Activated naive CD4-positive, alpha-beta T cell treated with Interleukin-2 at 50 U/mL for 16 hours (primary cell): ENCODE data around the gene GGA1.

Source experiments
- DNase-seq: peaks from one replicate; pipeline ENCODE4 v3.0.0-alpha.2; 2020

The GGA1 gene

DNA sequence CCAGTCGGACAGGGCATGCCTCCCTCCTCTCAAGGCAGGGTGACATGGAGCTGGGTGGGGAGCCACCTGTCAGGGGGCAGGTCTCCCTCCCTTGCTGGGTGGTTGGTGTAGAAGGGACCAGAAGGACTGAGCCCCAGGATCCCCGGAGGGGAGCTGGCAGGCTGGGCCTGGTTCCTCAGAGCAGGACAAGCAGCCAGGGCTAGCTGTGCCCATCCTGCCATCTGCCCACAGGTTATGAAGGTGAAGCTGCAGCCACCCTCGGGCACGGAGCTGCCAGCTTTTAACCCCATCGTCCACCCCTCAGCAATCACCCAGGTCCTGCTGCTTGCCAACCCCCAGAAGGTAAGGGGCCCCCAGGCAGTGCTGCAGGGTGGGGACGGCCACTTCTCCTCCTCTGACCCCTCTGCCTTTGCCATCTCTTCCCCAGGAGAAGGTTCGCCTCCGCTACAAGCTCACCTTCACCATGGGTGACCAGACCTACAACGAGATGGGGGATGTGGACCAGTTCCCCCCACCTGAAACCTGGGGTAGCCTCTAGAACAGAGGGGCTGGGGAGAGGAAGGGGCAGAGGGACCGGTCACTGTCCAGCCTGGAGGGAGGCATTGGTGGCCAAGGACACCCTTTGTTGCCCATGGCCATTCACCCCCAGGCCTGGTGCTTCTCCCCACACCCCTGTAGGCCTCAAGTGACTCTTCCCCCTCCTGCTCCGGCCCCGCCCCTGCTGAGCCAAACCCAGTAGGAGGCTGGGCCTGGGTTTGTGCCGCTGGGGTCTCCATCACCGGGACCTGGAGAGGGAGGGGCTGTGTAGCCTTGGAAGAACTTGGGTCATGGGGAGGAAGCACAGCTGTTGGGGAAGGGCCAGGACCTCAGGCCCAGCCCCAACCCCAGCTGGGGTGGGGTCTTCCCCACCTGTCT, 23.8 kb downstream of the GGA1 start:
- DNase-seq, result peak; percentile 21

DNA sequence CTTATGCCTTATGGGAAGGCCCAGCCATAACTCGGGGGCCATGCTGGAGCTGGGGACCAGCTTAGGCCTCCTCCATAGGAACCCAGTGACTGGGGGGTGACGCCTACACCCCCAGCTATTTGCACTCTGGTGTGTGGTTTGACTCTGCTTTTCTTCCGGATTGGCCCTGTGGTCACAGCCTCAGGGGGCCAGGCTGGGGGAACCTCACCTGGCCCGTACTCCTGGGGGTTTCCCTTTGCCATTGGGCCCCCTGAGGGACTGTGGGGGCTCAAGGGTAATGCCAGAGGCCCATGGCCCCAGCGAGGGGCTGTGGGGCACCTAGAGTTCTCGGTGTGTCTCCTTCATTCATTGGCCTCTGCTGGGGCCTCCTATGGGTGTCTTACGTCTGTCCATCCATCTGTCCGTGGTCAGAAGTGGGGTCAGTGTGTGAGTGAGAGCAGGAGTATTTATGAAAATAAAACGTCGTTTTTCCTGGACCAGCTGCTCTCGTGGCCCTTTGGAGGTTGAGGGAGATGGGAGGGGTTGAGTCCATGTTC, 24.5 kb downstream of the GGA1 start:
- DNase-seq, result peak; percentile 55

DNA sequence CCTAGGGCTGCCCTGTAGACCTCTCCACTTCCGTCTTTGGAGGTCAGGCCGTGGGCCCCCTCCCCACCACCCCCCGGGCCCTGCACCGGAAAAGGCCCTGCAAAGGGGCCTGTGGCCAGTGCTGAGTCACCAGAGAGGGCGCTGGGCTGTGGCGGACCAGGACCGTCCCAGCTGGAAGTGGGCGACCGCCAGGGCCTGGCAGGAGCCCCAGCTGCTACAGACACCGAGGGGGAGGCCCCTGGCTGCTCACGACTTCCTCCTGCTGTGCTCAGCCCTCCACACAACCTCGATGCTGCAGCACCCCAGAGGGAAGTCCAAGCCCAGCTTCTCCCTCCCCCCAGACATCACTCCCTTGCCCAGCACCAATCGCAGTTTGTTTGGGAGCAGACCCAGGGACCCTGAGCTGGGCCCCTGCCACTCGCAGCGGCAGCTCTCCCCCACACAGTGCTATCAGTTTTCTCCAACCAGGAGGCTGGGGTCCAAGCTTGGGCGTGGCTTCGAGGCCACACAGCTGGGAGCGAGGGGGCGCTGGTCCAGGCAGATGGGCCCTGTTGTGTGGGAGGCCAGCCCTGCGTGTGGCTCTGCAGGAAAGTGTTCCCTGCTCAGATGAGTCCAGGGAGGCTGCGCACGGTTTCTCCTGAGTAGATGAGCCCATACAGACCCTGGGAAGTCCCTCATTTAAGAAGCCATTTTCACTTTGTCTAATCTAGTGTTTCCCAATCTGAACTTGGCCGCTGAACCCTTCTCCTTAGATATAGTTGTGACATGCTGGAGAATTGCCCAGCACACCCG, 25.2 kb downstream of the GGA1 start:
- DNase-seq, result peak; percentile 58

DNA sequence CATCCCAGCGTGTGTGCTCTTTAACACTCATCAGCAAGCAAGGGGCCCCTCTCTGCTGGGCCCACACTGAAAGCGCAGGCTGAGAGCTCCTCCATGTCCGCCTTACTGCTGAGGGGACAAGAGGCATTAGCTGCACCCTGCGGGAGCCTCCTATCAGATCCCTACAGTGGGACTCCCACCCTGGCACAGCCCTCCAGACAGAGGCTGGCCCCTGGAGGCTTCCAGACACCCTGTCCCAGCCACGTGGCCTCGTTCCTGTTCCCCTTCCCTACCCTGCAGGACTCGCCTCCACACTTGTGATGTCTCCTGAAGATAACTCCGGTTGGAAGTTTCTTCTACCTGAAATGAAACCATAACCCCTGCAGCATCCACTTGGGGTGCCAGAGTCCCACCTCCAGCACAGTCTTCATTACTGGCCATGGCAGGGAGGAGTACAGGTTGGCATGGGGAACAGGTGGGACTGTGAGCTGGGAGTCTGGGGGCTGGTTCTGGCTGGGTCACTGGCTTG, 25.8 kb downstream of the GGA1 start:
- DNase-seq, result peak; percentile 30

DNA sequence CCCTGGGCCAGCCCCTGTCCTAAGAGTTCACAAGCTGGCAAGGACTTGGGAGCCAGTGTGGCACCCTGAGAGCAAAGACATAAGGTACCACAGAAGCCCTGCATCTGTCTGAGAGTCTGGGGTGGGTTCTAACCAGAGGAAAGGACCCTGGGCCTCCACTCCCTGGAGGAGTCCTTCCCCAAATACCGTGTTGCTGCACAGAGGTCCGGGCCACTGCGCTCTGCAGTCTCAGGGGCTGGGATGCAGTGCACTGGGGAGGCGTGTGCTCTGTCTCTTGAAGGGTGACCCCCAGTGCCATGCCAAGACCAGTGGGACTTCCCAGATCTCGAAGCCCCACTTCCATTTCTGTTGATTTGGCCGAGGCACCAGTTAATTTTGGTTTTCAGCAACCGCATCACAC, 26.5 kb downstream of the GGA1 start:
- no peak for DNase-seq

DNA sequence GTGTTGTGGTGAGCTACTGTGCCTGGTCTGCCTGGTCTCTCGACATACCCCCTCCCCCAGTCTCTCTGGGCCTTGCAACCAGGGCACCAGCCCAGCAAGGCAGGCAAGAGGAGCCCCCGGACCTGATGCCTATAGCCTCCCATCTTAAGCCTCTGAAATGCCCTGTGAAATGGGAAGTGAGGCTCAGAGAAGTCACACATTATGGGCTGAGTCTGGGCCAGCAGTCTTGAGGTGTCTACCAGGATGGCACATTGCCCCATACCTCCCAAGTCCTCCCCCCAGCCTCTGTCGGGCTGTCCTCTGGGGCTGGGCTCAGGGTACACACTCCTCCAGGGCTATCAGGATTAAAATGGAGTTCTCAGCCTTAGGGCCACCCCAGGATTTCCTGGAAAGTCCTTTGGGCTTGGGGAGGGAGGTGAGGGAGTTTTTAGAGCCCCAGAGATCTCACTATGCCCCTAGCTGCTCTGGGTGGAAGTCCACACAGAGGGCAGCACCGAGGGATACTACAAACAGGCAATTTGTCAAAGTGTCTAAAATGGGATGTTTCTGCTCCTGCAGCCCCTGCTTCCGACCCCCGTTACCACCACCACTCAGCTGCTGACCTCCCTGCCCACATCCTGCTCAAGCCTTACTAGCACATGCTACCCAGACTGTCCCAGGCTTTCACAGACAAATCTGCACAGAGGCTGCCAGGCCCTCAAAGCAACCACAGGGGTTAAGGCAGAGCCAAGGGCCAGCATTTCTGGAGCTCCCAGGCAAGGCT, 27.7 kb downstream of the GGA1 start:
- no peak for DNase-seq

DNA sequence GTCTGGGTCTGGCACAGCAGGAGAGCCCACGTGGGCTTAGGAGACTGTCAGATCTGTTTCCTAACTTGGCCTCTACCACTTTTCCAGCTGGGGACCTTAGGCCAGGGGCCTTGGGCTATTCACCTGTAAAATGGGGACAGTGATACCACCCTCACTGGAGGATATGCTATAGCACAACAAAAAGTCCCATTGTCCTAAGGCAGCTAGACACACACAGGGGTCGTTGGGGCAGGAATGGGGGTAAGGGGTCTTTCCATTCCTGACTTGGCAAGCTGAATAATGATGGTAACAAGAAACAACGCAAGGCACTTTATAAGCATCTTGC, 28.3 kb downstream of the GGA1 start:
- DNase-seq, result no peak

DNA sequence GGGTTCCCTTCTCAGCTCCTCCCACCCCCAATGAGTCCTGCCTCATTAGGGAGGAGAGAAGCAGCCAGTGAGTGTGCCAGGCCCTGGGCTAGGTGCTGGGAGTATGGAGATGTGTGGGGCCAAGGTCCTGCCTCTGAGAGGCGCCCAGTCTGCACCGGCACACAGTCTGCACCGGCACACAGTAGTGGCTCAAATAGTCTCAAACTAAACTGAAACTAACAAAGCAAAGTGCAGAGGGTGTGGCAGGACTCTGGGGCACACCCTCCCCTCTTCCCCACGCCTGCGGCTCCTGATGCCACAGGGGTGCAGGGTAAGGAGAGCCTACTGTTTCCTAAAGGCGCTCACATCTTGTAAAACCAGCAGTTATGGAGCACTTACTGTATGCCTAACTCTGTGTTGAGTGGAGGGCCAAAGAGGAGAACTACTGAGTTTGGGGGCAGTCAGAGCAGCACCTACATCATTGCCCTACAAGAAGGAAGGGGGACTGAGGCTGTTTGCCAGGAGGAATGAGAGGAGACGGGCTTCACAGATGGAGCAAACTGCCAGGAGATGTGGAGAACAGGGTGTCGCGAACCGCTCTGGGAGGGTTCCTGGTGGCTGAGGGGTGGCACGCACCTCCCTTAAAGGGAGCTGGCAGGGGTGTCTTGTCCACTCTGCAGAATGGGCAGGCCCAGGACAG, 29.9 kb downstream of the GGA1 start:
- DNase-seq, result peak; percentile 33

DNA sequence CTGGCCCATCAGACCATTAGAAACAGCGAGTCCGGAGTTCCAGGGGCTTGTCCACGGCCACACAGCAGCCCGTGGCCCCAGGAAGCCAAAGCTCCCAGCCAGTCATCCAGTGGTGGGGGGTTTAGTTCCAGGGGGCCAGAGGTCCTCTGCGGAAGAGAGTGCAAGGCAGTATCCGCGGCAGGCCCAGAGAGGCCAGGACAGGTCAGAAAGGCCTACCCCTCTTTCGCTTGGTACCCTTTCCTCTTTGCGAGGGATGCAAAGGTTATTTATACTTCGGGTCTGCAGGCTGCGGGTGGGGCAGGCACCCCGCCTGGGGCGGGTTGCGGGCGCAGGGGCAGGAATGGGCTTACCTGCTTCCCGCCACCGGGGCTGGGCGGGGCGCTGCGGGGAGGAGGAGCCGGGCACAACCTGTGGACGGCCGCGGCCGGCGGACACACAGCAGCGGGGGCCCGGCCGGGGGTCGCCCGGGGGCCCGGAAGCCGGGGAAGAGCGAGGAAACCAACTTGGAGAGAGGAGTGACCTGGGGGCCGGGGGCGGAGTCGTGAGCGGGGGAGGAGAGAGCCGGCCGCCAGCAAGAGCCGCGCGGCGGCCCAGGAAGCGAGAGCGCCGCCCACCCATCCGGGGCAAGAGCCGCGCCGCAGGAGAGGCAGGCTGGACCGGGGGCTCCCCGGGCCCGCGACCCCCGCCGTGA, 30.6 kb downstream of the GGA1 start, which contains the start of gene SH3BP1:
Gene SH3BP1 (plus strand): TSS at position 600 of the 691 bp plus-strand sequence. CDS start 119 bp downstream, outside the sequence.
- peak; percentile 65 for DNase-seq

DNA sequence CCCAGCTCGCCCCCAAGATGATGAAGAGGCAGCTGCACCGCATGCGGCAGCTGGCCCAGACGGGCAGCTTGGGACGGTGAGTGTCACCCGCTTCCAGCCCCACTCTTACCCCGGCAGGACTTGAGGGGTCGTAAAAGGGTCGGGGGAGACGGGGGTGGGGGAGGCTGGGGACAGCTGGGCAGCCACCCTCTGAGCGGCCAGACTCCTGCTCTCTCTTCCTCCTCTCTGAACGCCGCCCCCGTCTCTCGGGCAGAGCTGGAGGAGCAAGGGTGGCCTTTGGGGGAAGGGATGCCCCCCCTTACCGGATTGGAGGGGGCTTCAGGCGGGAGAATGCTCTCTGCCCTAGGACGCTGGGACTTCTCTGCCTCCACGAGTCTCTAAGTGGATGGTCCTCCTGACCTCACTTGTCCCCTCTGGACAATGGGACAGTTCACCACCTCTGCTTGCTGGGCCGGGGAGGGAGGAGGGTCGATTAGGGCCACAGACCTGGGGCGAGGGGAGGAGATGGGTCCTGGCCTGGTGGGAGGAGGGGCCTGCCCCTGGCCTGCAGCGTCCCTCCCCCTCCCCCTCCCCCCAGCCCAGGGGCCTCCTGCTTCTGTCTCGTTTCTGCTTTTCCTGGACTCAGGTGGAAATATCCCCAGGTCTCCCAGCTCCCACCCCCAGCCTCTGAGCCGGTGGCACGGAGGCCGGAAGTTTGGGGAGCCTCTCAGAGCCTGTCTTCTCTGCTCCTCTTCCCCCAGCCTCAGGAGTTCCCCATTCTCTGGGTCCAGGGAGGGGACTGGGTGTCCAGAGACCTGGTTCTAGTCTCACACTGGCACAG, 31.3 kb downstream of the GGA1 start:
- no peak for DNase-seq

DNA sequence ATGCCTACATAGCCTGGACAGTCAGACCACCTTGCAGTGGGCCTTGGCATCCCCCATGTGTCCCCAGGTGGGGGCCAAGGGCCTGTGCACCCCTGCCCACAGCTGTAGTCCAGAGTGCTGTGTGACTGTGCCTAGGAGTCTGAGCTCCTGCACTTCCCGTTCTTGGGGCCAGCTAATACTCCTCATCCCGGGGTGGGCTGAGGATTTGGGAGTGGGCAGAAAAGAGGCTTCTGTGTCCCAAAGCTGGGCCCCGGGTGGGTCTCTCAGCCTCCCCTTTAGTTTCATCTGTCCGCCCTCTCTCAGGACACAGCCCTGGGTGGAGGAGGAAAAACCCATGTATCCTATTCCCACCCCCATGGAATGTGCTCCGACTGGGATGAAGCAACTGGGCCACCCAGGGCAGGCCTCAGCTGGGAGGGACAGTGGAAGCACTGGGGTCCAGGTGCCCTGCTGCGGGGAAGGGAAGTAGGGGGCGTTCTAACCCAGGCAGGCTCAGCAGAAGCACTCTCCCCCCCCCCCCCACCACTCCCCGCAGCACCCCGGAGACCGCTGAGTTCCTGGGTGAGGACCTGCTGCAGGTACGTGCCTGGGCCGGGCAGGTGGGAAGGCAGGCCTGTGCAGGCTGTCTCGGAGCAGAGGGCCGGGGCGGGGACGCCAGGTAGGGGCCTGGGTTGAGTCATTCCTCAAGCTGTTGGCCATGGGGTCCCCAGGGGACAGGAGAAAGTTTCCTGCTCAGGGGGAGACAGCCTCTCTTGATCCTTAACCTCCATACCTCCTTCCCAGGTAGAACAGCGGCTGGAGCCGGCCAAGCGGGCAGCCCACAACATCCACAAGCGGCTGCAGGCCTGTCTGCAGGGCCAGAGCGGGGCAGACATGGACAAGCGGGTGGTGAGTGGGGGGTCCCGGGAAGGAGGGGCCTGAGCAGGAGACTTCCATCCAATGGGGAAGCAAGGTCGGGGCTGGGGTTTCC, 32.2 kb downstream of the GGA1 start:
- DNase-seq, result no peak

DNA sequence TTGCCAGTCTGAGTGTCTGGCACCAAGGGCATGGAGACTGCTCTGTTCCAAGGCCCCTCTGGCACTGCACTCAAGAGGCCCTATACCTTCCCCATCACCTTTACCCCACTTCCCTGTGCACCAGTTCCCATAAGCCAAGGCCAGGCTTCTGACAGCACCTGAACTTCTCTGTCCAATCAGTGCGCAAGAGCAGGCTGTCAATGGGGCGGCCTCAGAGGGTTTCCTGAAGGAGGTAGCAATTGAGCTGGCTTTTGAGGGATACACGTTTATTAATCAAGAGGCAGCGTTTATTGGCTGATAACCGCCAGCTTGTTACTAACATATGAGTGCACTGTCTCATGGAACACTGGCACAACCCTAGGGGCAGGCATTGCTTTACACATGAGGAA, 32.9 kb downstream of the GGA1 start:
- no peak for DNase-seq

DNA sequence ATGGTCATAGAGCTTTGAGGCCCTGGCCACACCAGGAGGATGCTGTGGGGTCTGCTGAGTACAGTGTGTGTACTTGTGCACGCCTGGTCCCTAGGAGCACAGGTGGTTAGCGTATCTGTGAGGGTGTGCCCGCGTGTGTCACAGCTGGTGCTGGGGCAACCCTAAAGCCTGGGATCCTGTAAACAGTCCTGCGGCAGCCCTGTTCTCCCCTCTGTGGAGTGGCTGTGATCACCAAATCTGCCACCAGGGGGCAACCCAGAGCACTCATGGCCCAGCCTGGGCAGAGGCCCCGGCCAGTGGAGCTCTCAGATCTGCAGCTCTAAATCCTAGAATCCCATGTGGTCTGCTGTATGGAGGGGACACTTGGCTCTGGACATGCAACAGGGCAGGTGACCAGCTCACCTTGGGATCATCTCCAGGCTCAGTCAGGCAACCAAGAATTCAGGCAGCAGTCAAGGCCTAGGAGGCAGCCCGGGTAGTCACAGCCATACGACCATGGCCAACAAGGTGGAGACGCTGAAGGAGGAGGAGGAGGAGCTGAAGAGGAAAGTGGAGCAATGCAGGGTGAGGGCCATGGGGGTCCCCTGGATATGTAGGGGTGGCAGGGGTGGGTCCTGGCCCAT, 34.7 kb downstream of the GGA1 start:
- DNase-seq, result peak; percentile 88

DNA sequence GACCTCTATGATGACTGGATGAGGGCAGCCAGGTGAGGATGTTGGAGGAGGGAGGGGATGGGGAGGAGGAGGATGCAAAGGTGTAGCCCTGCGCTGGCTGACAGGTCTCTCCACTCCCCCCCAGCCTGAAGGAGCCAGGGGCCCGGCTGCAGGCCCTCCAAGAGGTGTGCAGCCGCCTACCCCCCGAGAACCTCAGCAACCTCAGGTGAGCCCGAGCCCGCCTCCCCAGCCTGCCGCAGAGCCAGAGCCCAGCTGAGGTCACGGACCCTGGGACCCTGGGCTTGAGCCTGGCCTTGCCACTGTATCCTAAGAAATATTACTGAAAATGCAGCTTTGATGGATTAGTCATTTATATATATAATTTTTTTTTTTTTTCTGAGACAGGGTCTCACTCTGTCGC, 38.7 kb downstream of the GGA1 start:
- DNase-seq, result no peak

DNA sequence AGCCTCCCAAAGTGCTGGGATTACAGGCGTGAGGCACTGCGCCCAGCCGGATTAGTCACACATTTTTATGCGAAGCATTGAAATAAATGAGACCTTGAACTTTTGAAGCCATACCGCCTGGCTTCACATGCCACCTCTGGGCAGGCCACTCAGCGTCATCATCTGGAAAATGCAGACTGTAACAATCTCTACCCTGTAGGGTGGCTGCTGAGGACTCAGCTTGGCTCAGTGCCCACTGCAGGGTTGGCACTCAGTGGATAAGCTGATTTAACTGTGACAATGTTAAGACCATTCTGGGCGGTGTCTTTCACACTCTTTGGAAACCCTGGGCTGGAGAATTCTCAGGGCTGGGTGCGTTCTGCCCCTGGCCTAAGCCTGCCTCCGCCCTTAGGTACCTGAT, 39.3 kb downstream of the GGA1 start:
- DNase-seq, result no peak

DNA sequence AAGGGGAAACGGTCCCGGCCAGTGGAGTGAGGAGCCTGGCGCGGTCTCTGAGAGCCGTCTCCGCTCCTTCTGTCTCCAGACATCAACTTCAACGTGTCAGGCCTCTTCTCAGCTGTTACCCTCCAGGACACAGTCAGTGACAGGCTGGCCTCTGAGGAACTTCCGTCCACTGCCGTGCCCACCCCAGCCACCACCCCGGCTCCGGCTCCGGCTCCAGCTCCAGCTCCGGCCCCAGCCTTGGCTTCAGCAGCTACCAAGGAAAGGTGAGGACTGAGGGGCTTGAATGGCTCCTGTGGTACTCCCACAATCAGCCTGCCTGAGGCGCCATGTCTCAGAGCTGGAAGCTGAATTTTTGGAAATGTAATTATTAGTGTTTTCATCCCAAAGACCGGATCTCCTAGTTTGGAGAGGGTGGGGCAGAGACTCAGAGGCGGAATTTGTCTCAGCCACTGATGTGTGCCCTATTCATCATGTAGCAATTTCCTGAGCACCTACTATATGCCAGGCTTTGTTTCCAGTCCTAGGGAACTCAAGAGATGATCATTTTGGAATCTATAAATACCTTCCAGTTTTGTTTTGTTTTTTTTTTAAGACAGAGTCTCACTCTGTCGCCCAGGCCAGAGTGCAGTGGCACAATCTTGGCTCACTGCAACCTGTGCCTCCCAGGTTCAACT, 42.0 kb downstream of the GGA1 start:
- DNase-seq, result no peak

DNA sequence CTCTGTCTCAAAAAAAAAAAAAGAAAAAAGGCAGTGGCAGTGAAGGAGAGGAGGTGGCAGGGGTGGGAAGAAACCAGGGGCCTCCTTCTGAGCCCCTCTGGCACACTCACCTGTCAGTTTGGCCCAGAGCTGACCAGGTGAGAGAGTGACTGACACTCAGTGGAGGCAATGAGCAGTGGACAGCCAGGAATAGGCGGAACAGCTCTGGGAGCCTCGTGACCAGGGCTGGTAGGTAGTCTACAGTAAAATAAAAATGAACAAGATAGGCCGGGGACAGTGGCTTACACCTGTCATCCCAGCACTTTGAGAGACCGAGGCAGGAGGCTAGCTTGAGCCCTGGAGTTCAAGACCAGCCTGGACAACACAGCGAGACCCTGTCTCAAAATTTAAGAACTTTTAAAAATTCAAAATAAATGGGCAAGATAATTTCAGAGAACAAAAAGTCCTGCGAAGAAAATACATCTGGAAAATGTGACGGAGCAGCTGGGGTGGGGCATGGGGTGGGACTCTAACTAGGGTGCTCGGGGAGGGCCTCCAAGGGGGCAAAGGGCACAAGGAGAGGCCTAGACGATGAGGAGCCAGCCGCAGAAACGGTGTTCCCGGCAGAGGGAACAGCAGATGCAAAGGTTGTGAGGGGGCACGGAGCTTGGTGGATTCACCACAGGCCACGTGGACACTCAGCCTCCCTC, 46.1 kb downstream of the GGA1 start:
- DNase-seq, result no peak

DNA sequence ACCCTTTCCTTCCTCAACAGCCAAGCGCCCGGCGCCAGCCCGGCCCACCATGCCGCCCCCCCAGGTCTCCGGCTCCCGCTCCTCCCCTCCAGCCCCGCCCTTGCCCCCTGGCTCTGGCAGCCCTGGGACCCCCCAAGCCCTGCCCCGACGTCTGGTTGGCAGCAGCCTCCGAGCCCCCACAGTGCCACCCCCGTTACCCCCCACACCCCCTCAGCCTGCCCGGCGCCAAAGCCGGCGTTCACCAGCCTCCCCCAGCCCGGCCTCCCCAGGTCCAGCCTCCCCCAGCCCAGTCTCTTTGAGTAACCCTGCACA, 46.6 kb downstream of the GGA1 start:
- DNase-seq, result no peak
